Left ventricle myocardium inferior (tissue), 1 donor: ENCODE results near the gene SRSF2. TPM values are rescaled to one million over a fixed set of nuclear protein-coding genes. Genes with fewer than 3 reads are reported as not detected.
"Not testable (repeated sequence)": the region's sequence is repeated elsewhere in the genome, so short reads cannot be mapped to it uniquely, and the experiment has no call there.

Experiments
- DNase-seq: peaks from one replicate; pipeline ENCODE4 v3.0.0-alpha.2; 2020
- H3K27ac ChIP-seq: fragments of 200-600 bp; replicated peaks from 2 replicates; pipeline ENCODE4 v1.8.0; 2021
- H3K27me3 ChIP-seq: fragments of 200-600 bp; 2 replicates; pipeline ENCODE4 v1.8.0; 2021; ENCODE audit warnings: low read depth
- H3K36me3 ChIP-seq: fragments of 200-600 bp; 2 replicates; pipeline ENCODE4 v1.8.0; 2021
- H3K4me1 ChIP-seq: fragments of 200-600 bp; 2 replicates; pipeline ENCODE4 v1.8.0; 2021
- H3K4me3 ChIP-seq: fragments of 200-600 bp; 2 replicates; pipeline ENCODE4 v1.8.0; 2021; ENCODE audit warnings: mild to moderate bottlenecking, moderate library complexity
- H3K9me3 ChIP-seq: fragments of 200-600 bp; replicated peaks from 2 replicates; pipeline ENCODE4 v1.8.0; 2021
- CTCF ChIP-seq: fragments of 200-600 bp; IDR thresholded peaks from 2 replicates; pipeline ENCODE4 v1.8.0; 2021; ENCODE audit warnings: antibody characterized with exemption, mild to moderate bottlenecking, borderline replicate concordance
- intact Hi-C: fragments of 100-400 bp; cut with micrococcal nuclease; formaldehyde crosslinking; loops from one replicate; pipeline ENCODE4 v1.11.0; 2022
- total RNA-seq: library from RNA; stranded (reverse); fragmentation: NEBNext Ultra II Directional; extraction: Animal tissue kit (Norgen Biotek cat#: 25700); gene quantifications from one replicate; pipeline ENCODE4 v1.2.1, GENCODE V29; 2021
- donor health status: DM: no; HTN: yes; CAD: no; lungs with severe emphysema.

The SRSF2 gene
- total RNA-seq, 1 donor from 2014 or later, result 78.5 TPM

- H3K27me3 ChIP-seq, result no peaks in the 10 kb centered on the region
- H3K4me3 ChIP-seq, result no peak overlapping the region
- H3K4me1 ChIP-seq, result peaks cover 85% of the 10 kb centered on the region
- DNase-seq, result no peak
- intact Hi-C loops, result no loop called here
- H3K9me3 ChIP-seq, result no peaks in the 10 kb centered on the region
- peaks cover 68% of the 10 kb centered on the region for H3K36me3 ChIP-seq
- no peak for TF ChIP-seq CTCF
- H3K27ac ChIP-seq, result peak overlapping the region; percentile 66
Observed at GRCh38 chr17:76744747-76745146, 7.6 kb upstream of the SRSF2 start.

GRCh38 chr17:76742958-76743357 lies 5.8 kb upstream of the SRSF2 start:
- Histone ChIP-seq H3K9me3 (no peaks in the 10 kb centered on the region), H3K4me1 (peaks cover 90% of the 10 kb centered on the region), H3K27me3 (no peaks in the 10 kb centered on the region), H3K36me3 (peaks cover 57% of the 10 kb centered on the region), H3K4me3 (no peak overlapping the region), H3K27ac (peak overlapping the region; percentile 100)
- DNase-seq, result no peak
- no peak for TF ChIP-seq CTCF
- intact Hi-C loops, result no loop called here

GRCh38 chr17:76740329-76741118 lies 3.4 kb upstream of the SRSF2 start:
- peaks cover 85% of the 10 kb centered on the region for H3K4me1 ChIP-seq
- no peaks in the 10 kb centered on the region for H3K27me3 ChIP-seq
- TF ChIP-seq CTCF, result no peak
- no peak for DNase-seq
- no peaks in the 10 kb centered on the region for H3K9me3 ChIP-seq
- peak overlapping the region; percentile 96 for H3K4me3 ChIP-seq
- intact Hi-C loops, result no loop called here
- peak overlapping the region; percentile 100 for H3K27ac ChIP-seq
- peaks cover 48% of the 10 kb centered on the region for H3K36me3 ChIP-seq

- H3K9me3 ChIP-seq, DNase-seq, intact Hi-C loops, H3K27me3 ChIP-seq: not testable (repeated sequence)
- H3K27ac ChIP-seq, result peak overlapping the region; percentile 100
- peak overlapping the region; percentile 96 for H3K4me3 ChIP-seq
- H3K36me3 ChIP-seq, result peaks cover 48% of the 10 kb centered on the region
- peaks cover 87% of the 10 kb centered on the region for H3K4me1 ChIP-seq
Observed at GRCh38 chr17:76739568-76740115, 2.5 kb upstream of the SRSF2 start.

GRCh38 chr17:76738468-76738850 lies 1.3 kb upstream of the SRSF2 start:
- H3K4me3 ChIP-seq, result peak overlapping the region; percentile 96
- no peak for DNase-seq
- no peaks in the 10 kb centered on the region for H3K27me3 ChIP-seq
- peak overlapping the region; percentile 100 for H3K27ac ChIP-seq
- TF ChIP-seq CTCF, result no peak
- peaks cover 87% of the 10 kb centered on the region for H3K4me1 ChIP-seq
- no peaks in the 10 kb centered on the region for H3K9me3 ChIP-seq
- intact Hi-C loops, result no loop called here
- peaks cover 48% of the 10 kb centered on the region for H3K36me3 ChIP-seq

GRCh38 chr17:76737676-76738467 lies 741 bp upstream of the SRSF2 start, which contains the start of gene MFSD11:
MFSD11 (plus strand) TSS chr17:76738119; CDS start chr17:76738353, 234 bp downstream.
- intact Hi-C loops, result no loop called here
- H3K27ac ChIP-seq, result peak within 1 kb of the TSS; percentile 100
- H3K4me1 ChIP-seq, result peaks cover 87% of the 10 kb centered on the region
- DNase-seq, result peak; percentile 91
- H3K4me3 ChIP-seq, result peak within 1 kb of the TSS; percentile 96
- H3K27me3 ChIP-seq, result no peaks in the 10 kb centered on the region
- peaks cover 50% of the 10 kb centered on the region for H3K36me3 ChIP-seq
- no peak for TF ChIP-seq CTCF
- H3K9me3 ChIP-seq, result no peaks in the 10 kb centered on the region
